GM21825 (cell line): Measurements from ENCODE around the gene GPR161.
"Not testable (repeated sequence)": the region's sequence is repeated elsewhere in the genome, so short reads cannot be mapped to it uniquely, and the experiment has no call there.

ENCODE experiments used
- ATAC-seq: cut with Tn5 transposase; IDR thresholded peaks from one replicate; pipeline ENCODE4 v1.9.1; 2021; ENCODE audit warnings: mild to moderate bottlenecking, moderate library complexity; ENCODE audit not compliant: unreplicated experiment

The GPR161 gene, protein sequence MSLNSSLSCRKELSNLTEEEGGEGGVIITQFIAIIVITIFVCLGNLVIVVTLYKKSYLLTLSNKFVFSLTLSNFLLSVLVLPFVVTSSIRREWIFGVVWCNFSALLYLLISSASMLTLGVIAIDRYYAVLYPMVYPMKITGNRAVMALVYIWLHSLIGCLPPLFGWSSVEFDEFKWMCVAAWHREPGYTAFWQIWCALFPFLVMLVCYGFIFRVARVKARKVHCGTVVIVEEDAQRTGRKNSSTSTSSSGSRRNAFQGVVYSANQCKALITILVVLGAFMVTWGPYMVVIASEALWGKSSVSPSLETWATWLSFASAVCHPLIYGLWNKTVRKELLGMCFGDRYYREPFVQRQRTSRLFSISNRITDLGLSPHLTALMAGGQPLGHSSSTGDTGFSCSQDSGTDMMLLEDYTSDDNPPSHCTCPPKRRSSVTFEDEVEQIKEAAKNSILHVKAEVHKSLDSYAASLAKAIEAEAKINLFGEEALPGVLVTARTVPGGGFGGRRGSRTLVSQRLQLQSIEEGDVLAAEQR

GRCh38 chr1:168136709-168137514 is at the start of gene GPR161:
Gene GPR161, minus strand, starts transcription at chr1:168136930. Its CDS starts 32,080 bp downstream, at chr1:168104850.
- ATAC-seq: no peak

GRCh38 chr1:168181063-168181720 is 44.5 kb upstream of the GPR161 start:
- ATAC-seq: not testable (repeated sequence)

DNA sequence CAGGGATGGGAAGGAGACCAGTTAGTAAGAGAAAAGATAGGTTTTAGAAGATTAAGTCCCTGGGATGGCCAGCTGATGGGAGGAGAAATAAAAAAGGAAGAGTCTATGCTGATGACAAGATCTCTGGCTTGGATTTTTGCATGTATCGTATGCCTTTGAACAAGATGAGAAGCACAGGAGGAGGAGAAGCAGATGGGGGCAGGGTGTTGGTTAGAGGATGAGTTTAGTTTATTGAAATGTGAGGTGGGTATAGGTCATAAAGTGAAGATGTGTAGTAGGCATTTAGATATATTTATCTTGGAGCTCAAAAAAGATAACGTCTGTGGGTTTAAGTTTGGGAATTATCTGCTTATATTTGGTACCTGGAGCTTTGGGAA is 43.4 kb upstream of the GPR161 start:
- no peak for ATAC-seq

GRCh38 chr1:168179438-168180147 is 42.9 kb upstream of the GPR161 start:
- no peak for ATAC-seq

DNA sequence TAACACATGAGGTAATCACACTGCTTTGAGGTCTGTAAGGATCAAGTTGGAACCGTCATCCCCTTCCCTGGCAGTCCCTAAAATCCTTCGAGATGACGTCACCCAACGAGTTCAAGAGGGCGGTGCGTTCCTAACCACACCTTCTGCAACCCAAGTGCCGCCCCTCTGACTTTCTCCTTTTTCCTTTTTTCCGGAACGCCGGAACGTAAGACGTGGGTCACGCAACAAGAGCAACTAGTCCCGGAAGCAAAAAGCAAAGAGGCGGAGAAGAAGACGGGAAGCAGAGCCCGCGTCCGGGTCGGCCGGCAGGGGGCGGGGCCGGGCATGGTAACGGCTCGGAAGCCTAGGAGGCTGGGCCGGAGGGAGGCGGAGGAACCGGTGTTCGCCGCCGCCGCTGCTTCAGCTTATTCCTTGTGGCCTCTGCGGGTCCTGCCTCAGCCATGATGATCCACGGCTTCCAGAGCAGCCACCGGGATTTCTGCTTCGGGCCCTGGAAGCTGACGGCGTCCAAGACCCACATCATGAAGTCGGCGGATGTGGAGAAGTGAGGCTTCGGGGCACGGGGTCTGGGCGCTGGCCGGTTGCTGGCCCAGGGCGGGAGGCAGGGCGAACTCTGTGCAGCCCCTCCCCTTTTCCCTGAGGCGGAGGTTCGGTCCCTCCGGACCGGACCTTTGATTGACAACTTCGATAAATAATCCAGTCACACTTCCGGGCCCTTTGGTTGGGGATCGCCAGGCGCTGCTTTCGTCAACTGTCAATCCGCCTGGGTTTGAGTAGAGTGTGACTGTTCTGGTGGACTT is 42.1 kb upstream of the GPR161 start, which contains the start of gene TIPRL:
TIPRL (plus strand) TSS at position 325 of the 800 bp plus-strand sequence; CDS start at position 441, 116 bp downstream.
- ATAC-seq: peak; percentile 92

DNA sequence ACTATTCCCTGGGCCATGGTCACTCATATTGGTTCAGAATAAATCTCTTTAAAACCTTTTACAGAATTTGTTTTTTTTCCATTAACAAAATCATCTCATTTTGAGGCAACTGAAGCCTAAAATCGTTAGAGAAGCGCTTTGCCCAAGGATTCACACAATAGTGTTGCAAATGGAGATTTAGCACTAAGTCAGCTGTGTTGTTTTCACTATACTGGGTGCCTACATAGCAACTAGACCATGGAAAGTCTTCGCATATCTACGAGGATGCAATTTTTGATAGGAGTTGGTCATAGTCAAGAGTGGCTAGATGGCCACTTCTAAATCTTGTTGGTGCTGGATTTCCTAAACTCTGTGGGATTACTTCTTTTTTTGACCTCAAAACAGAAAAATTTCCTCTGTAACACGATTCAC is 41.5 kb upstream of the GPR161 start:
- no peak for ATAC-seq

- ATAC-seq: no peak
Observed at GRCh38 chr1:168172250-168172915, 35.7 kb upstream of the GPR161 start.

DNA sequence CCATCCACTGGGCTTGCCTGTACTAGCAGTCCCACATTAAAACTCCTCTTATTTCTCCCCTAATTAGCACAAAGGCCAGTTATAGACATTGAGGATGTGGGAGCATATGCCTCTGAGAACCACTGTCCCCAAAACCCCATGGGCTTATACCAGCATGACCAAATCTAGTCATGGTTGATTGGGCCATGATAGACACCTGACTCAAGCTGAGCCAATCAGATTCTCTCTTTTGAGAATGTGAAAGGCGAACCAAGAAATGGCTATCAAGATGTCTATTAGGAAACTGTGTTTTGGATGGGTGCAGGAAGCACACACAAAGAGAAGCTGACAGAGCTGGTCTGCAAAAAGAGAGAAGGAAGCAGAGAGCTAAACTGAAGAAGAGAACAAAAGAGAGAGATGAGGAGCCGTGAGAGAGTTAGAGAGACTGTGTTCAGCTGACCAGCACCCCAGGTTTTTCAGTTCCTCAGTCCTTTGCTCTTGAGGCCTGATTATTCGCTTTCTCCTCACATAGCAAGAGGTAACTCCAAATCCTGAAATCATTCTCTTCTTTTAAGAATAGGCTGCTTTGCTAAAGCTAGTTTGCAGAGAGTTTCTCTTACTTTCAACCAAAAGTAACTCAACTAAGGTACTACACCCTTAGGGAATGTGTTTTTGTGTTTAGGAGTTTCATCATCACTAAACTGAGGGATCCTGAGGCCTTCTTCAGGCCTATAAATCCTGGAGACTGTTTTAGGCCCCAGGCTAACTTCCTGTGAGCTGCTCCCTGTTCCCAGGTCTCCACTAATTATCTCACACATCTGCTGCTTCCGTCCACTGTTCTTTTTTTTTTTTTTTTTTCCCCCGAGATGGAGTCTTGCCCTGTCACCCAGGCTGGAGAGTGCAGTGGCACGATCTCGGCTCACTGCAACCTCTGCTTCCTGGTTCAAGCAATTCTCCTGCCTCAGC is 34.1 kb upstream of the GPR161 start:
- no peak for ATAC-seq

DNA sequence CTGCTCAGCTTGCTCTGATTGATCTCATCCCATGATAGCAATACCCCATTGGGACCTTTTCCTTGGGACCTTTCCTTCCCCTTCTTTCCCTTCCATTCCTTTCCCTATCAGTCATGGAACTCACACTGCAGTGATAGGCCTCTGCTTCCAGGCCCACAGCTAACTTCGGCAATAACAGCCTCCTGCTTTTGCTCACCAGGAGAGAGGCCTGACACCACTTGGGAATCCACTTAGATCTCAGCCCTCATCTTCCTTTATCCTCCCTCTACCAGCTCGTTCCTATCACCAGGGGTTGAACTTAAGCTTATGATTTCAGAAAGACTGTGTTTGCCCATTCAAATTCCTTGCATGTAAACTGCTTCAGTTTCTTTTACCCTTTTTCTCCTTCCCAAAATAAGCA is 31.1 kb upstream of the GPR161 start:
- ATAC-seq: no peak

- ATAC-seq: no peak
Observed at GRCh38 chr1:168164771-168165170, 28.0 kb upstream of the GPR161 start.

GRCh38 chr1:168163670-168164069 is 26.9 kb upstream of the GPR161 start:
- no peak for ATAC-seq

- ATAC-seq: no peak
Observed at GRCh38 chr1:168161459-168161858, 24.7 kb upstream of the GPR161 start.

DNA sequence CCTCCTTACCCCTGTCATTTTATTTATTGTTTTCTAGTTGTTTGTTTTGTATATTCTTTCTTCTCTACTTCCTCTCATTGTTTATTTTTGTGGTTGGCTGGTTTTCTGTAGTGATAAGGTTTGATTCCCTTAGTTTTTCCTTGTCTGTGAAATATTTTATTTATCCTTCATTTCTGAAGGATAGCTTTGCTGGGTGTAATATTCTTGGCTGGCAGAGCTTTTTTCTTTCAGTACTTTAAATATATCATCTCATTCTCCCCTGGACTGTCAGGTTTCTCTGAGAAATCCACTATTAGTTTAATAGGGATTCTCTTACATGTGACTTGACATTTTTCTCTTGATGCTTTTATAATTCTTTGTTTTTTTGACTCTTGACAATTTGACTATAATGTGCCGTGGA is 23.2 kb upstream of the GPR161 start:
- ATAC-seq: no peak

GRCh38 chr1:168159251-168159650 is 22.5 kb upstream of the GPR161 start:
- no peak for ATAC-seq

GRCh38 chr1:168157638-168158037 is 20.9 kb upstream of the GPR161 start:
- ATAC-seq: no peak

DNA sequence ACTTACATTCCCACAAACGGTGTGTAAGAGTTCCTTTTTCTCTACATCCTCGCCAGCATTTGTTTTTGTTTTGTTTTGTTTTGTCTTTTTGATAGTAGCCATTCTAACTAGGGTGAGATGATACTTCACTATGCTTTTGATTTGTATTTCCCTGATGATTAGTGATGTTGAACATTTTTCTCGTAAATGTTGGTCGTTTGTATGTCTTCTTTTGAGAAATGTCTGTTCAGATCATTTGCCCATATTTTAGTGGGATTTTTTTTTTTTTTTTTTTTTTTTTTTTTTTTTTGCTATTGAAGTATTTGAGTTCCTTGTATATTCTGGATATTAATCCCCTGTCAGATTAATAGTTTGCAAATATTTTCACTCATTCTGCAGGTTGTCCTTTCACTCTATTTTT is 19.2 kb upstream of the GPR161 start:
- ATAC-seq: no peak

- ATAC-seq: not testable (repeated sequence)
Observed at GRCh38 chr1:168154707-168155106, 18.0 kb upstream of the GPR161 start.

GRCh38 chr1:168151935-168152334 is 15.2 kb upstream of the GPR161 start:
- no peak for ATAC-seq
